ENCODE data around the gene COX7B2. TPM values are rescaled to one million over a fixed set of nuclear protein-coding genes. Genes with fewer than 3 reads are reported as not detected.

The COX7B2 gene
- polyA plus RNA-seq, 2 of the 4 experiments (the other 2 are of a cell fraction), result not detected

DNA sequence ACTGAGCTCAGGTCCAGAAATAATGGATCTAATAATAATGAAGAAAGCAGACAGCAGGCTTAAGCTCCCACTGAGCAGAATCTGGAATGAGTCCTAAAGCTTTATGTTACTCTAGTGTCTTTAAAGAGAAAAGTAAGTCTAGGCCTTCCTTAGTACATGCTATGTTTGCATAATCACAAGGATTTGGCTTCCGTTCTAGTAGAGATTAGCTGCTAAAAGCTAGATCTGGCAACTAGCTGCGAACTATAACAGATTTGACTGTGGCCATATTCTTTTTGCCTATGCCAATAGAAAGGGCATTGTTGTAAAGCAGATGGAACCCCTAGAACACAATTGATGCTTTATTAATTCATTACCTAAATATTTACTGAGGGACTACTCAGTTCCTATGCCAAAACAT is 19.0 kb downstream of the COX7B2 start:
- WGBS (ENCODE audit: missing lambda C conversion rate), result 8% methylated on average over 2 of the region's 2 CpGs
- ATAC-seq (no peak), DNase-seq (ENCODE audit: low read depth in 1 of 2, low spot score in 1 of 2) (no peak), FAIRE-seq (no peak)
- H3K9me3 ChIP-seq, result no peaks in the 10 kb centered on the region
- no peak overlapping the region for H3K4me3 ChIP-seq
- POLR2A ChIA-PET, result no interaction called here
- no peak overlapping the region for H3K4me2 ChIP-seq
- CTCF ChIA-PET, result interaction anchor here (1.0 kb wide), 1 partner anchor 62 kb away, joined by 3 read pairs; no protein-coding TSS in a partner anchor
- no peak overlapping the region for H3K27ac ChIP-seq
- TF ChIP-seq CBX8 (IDR thresholded peaks at IDR 0.05) (no peak), CEBPB (IDR thresholded peaks at IDR 0.05) (no peak), TP53 (CRISPR knock-in tag; IDR thresholded peaks at IDR 0.05) (no peak), MAZ (IDR thresholded peaks at IDR 0.05; ENCODE audit: borderline replicate concordance, low read depth, low read length) (no peak), POLR2AphosphoS2 (conservative IDR thresholded peaks at IDR 0.05; ENCODE audit: low read length) (no peak), FOSB (CRISPR knock-in tag; IDR thresholded peaks at IDR 0.05) (no peak), ZFP36 (IDR thresholded peaks at IDR 0.05; ENCODE audit: borderline replicate concordance, partially characterized antibody) (no peak), ESRRA (IDR thresholded peaks at IDR 0.05; ENCODE audit: borderline replicate concordance, low read length) (no peak), HDAC2 (IDR thresholded peaks at IDR 0.05) (no peak), RFX5 (IDR thresholded peaks at IDR 0.05) (no peak), E2F6 (IDR thresholded peaks at IDR 0.05; ENCODE audit: borderline replicate concordance, low read depth) (no peak), KDM5A (IDR thresholded peaks at IDR 0.05) (no peak), JUNB (IDR thresholded peaks at IDR 0.05) (no peak), NFE2L2 (conservative IDR thresholded peaks at IDR 0.05; ENCODE audit: low read length) (no peak), NPAS2 (CRISPR knock-in tag; IDR thresholded peaks at IDR 0.05; ENCODE audit: borderline replicate concordance) (no peak), NR3C1 (IDR thresholded peaks at IDR 0.05) (no peak)
- TF ChIP-seq, protein P1, sequence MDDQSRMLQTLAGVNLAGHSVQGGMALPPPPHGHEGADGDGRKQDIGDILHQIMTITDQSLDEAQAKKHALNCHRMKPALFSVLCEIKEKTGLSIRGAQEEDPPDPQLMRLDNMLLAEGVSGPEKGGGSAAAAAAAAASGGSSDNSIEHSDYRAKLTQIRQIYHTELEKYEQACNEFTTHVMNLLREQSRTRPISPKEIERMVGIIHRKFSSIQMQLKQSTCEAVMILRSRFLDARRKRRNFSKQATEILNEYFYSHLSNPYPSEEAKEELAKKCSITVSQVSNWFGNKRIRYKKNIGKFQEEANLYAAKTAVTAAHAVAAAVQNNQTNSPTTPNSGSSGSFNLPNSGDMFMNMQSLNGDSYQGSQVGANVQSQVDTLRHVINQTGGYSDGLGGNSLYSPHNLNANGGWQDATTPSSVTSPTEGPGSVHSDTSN (IDR thresholded peaks at IDR 0.05), result no peak
- no peaks in the 10 kb centered on the region for H3K4me1 ChIP-seq

DNA sequence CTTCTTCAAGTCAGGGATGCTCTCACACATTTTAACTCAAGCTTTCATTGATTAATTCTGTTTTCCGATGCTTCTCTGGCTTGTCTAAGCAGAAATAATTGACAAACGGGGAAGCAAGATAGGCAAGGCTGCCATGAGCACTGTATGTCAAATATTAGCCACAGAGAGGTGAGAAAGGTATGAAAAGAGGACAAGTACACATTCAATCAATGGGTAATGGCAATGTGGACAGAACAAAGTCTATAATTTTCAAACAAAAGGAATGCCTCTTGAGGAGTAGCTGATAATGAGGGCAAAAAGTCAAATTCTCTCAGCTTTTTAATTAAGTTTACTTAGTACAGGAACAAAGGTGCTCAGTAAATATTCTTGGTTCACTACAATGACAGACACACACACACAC is 19.6 kb downstream of the COX7B2 start:
- ATAC-seq, result no peak
- TF ChIP-seq POLR2A (IDR thresholded peaks at IDR 0.05; ENCODE audit: low read length), result no peak
- WGBS (ENCODE audit: missing lambda C conversion rate), result 2% methylated on average over 2 of the region's 2 CpGs
- no peak overlapping the region for H3K4me2 ChIP-seq
- H3K4me3 ChIP-seq, result no peak overlapping the region
- H3K27ac ChIP-seq, result no peak overlapping the region
- no peak for FAIRE-seq
- ChIA-PET POLR2A (no interaction called here), CTCF (interaction anchor here (1.0 kb wide), 1 partner anchor 61 kb away, joined by 3 read pairs; no protein-coding TSS in a partner anchor)
- no peaks in the 10 kb centered on the region for H3K4me1 ChIP-seq
- H3K9me3 ChIP-seq, result no peaks in the 10 kb centered on the region
- no peak for DNase-seq (ENCODE audit: low read depth in 1 of 2, low spot score in 1 of 2)

- POLR2A ChIA-PET, result no interaction called here
- no peaks in the 10 kb centered on the region for H3K9me3 ChIP-seq
- H3K4me3 ChIP-seq, result no peak overlapping the region
- CTCF ChIA-PET, result no interaction called here
- ATAC-seq (no peak), FAIRE-seq (no peak), DNase-seq (ENCODE audit: low read depth in 1 of 2, low spot score in 1 of 2) (peak in 1 of 2 experiments; percentile 11)
- 5% methylated on average over 2 of the region's 2 CpGs for WGBS (ENCODE audit: missing lambda C conversion rate)
- no peak for TF ChIP-seq RFX5 (IDR thresholded peaks at IDR 0.05)
- no peak overlapping the region for H3K27ac ChIP-seq
- H3K4me1 ChIP-seq, result no peaks in the 10 kb centered on the region
- no peak overlapping the region for H3K4me2 ChIP-seq
Measured at GRCh38 chr4:46886711-46887110, 22.3 kb downstream of the COX7B2 start.

DNA sequence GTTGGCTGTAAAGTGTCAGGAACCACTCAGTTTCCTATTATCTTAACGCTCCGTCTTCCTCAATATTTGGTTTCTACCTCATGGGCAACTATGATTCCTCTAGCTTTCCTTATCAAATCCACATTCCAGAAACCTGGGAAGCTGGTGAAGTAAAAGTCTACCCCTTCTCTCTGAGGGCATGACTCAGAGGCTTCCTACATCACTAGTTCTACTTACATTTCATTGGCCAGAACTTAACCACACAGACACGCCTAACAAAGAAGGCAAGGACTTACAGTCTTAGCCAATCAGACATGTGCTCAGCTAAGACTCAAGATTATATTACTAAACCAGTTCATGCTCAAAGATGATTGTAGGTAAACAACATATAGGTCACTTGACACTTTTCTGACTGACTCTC is 30.4 kb downstream of the COX7B2 start:
- Histone ChIP-seq H3K4me3 (no peak overlapping the region), H3K27ac (no peak overlapping the region), H3K9me3 (no peaks in the 10 kb centered on the region), H3K4me1 (no peaks in the 10 kb centered on the region), H3K4me2 (no peak overlapping the region)
- TF ChIP-seq FOSL2 (IDR thresholded peaks at IDR 0.05) (no peak), FOSL2 (CRISPR knock-in tag; IDR thresholded peaks at IDR 0.05) (no peak), BCL3 (IDR thresholded peaks at IDR 0.05) (no peak), CHD2 (IDR thresholded peaks at IDR 0.05; ENCODE audit: low read length, partially characterized antibody) (no peak), CBX8 (IDR thresholded peaks at IDR 0.05) (no peak), NFE2L2 (conservative IDR thresholded peaks at IDR 0.05; ENCODE audit: low read length) (no peak), MAZ (IDR thresholded peaks at IDR 0.05; ENCODE audit: borderline replicate concordance, low read depth, low read length) (no peak), RAD21 (conservative IDR thresholded peaks at IDR 0.05 in 1 of 2, IDR thresholded peaks at IDR 0.05 in 1 of 2) (no peak), RARB (CRISPR knock-in tag; IDR thresholded peaks at IDR 0.05) (no peak), HOXB5 (CRISPR knock-in tag; IDR thresholded peaks at IDR 0.05) (no peak), HDAC2 (IDR thresholded peaks at IDR 0.05) (no peak), TFCP2L1 (CRISPR knock-in tag; IDR thresholded peaks at IDR 0.05) (no peak), CHD4 (IDR thresholded peaks at IDR 0.05; ENCODE audit: borderline replicate concordance) (no peak), ZC3H11A (IDR thresholded peaks at IDR 0.05) (no peak)
- TF ChIP-seq, protein P1 (IDR thresholded peaks at IDR 0.05), result no peak
- FAIRE-seq (no peak), ATAC-seq (no peak), DNase-seq (ENCODE audit: low read depth in 1 of 2, low spot score in 1 of 2) (no peak)
- WGBS (ENCODE audit: missing lambda C conversion rate), result 38% methylated on average over 3 of the region's 3 CpGs
- POLR2A ChIA-PET, result no interaction called here
- CTCF ChIA-PET, result no interaction called here
